ENCODE data around the gene PIGV. TPM values are rescaled to one million over a fixed set of nuclear protein-coding genes. Genes with fewer than 3 reads are reported as not detected.

Gene PIGV
- total and polyA plus RNA-seq, 2 of the 4 experiments (the other 2 are of a cell fraction), result 7.2 to 10.6 TPM

GRCh38 chr1:26790551-26790953 lies 2.8 kb downstream of the PIGV start:
- H2AK9ac ChIP-seq (replicated peaks; ENCODE audit: low read depth, low read length, poor library complexity), result no peak overlapping the region
- no peaks in the 10 kb centered on the region for H3K27me3 ChIP-seq (ENCODE audit: control insufficient read depth, insufficient read depth, low read length)
- POLR2A ChIA-PET (ENCODE audit: unreplicated experiment), result interaction anchor here (1.1 kb wide), 1 partner anchor 9 kb away, joined by 3 read pairs; no protein-coding TSS in a partner anchor
- no peak overlapping the region for H2BK15ac ChIP-seq (ENCODE audit: low read depth, low read length)
- ATAC-seq (ENCODE audit: low read depth) (no peak), DNase-seq (no peak)
- in situ Hi-C loops (cut with MboI; ENCODE audit: low sequenced_read_pairs) (no loop called here), intact Hi-C loops (cut with micrococcal nuclease) (no loop called here), dilution Hi-C loops (cut with HindIII; ENCODE audit: low sequenced_read_pairs, unreplicated experiment) (loop anchor here (25.0 kb wide), 1 partner anchor 203 kb away; no protein-coding TSS in a partner anchor)
- H3K9me1 ChIP-seq (ENCODE audit: insufficient read depth, low read length), result peaks cover 6% of the 10 kb centered on the region
- no peak overlapping the region for H3K4me3 ChIP-seq (ENCODE audit: insufficient read depth, low read depth, low read length)
- peaks cover 23% of the 10 kb centered on the region for H3K4me1 ChIP-seq (ENCODE audit: control insufficient read depth, insufficient read depth, low read length)
- H3K4ac ChIP-seq (ENCODE audit: low read depth, low read length), result no peak overlapping the region
- no peak overlapping the region for H2BK5ac ChIP-seq (ENCODE audit: low read depth, low read length, poor library complexity, severe bottlenecking)
- WGBS, 2 experiments (ENCODE audit: extremely low coverage in 2 of 2, insufficient read length in 1 of 2), result 100% methylated on average over 1 of the region's 5 CpGs; no CpG with 5 or more reads in 1 of the 2 experiments
- TF ChIP-seq MXI1 (IDR thresholded peaks at IDR 0.05; ENCODE audit: borderline replicate concordance, low read depth, low read length) (no peak), RCOR1 (IDR thresholded peaks at IDR 0.05; ENCODE audit: insufficient replicate concordance, low read length) (no peak), POLR2A (IDR thresholded peaks at IDR 0.05; ENCODE audit: low read depth, low read length) (no peak), SMC3 (IDR thresholded peaks at IDR 0.05; ENCODE audit: low read depth, low read length) (no peak), BHLHE40 (IDR thresholded peaks at IDR 0.05; ENCODE audit: low read depth, low read length) (no peak), RAD21 (IDR thresholded peaks at IDR 0.05; ENCODE audit: low read length) (no peak), CHD1 (IDR thresholded peaks at IDR 0.05; ENCODE audit: low read depth, low read length) (no peak), CTCF (conservative IDR thresholded peaks at IDR 0.05; ENCODE audit: low read depth, low read length) (no peak), MAFK (IDR thresholded peaks at IDR 0.05; ENCODE audit: low read depth, low read length) (no peak), MAZ (IDR thresholded peaks at IDR 0.05; ENCODE audit: borderline replicate concordance, low read depth, low read length) (no peak), FOS (IDR thresholded peaks at IDR 0.05; ENCODE audit: low read depth, low read length) (no peak), RFX5 (IDR thresholded peaks at IDR 0.05; ENCODE audit: low read depth, low read length) (no peak), CEBPB (IDR thresholded peaks at IDR 0.05; ENCODE audit: low read depth, low read length) (no peak), NFE2L2 (IDR thresholded peaks at IDR 0.05; ENCODE audit: low read depth, low read length) (no peak), ELK1 (IDR thresholded peaks at IDR 0.05; ENCODE audit: borderline replicate concordance, low read depth, low read length) (no peak)
- TF ChIP-seq, protein P1, sequence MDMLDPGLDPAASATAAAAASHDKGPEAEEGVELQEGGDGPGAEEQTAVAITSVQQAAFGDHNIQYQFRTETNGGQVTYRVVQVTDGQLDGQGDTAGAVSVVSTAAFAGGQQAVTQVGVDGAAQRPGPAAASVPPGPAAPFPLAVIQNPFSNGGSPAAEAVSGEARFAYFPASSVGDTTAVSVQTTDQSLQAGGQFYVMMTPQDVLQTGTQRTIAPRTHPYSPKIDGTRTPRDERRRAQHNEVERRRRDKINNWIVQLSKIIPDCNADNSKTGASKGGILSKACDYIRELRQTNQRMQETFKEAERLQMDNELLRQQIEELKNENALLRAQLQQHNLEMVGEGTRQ (IDR thresholded peaks at IDR 0.05; ENCODE audit: low read depth, low read length), result no peak
- CTCF ChIA-PET, result interaction anchor here (1.3 to 4.7 kb wide), 3 partner anchors 9 to 189 kb away, joined by 6 to 20 read pairs (median 6); no protein-coding TSS in a partner anchor
- H3K4me2 ChIP-seq (ENCODE audit: low read depth, low read length), result no peak overlapping the region
- H2BK20ac ChIP-seq (ENCODE audit: low read depth, low read length), result no peak overlapping the region
- peaks cover 11% of the 10 kb centered on the region for H3K36me3 ChIP-seq (ENCODE audit: control insufficient read depth, insufficient read depth, low read length)
- no peak overlapping the region for H3K56ac ChIP-seq (ENCODE audit: extremely low read depth, insufficient read depth, low read length)
- H2BK120ac ChIP-seq (ENCODE audit: low read depth, low read length), result no peak overlapping the region
- no peak overlapping the region for H3K18ac ChIP-seq (ENCODE audit: low read depth, low read length)
- H4K8ac ChIP-seq (ENCODE audit: low read depth in 2 of 2, low read length in 2 of 2), result no peak overlapping the region
- H3K9ac ChIP-seq (ENCODE audit: low read depth, low read length), result no peak overlapping the region
- H4K91ac ChIP-seq (ENCODE audit: insufficient read depth, low read depth, low read length), result no peak overlapping the region
- no peaks in the 10 kb centered on the region for H3K9me3 ChIP-seq (ENCODE audit: control insufficient read depth, insufficient read depth, low read length)
- H3K23ac ChIP-seq (ENCODE audit: low read depth, low read length), result no peak overlapping the region
- no peak overlapping the region for H3K14ac ChIP-seq (replicated peaks; ENCODE audit: low read depth, low read length)
- no peaks in the 10 kb centered on the region for H4K20me1 ChIP-seq (ENCODE audit: insufficient read depth, low read length)
- no peak overlapping the region for H2AK5ac ChIP-seq (ENCODE audit: low read depth, low read length)
- H3K79me1 ChIP-seq (ENCODE audit: low read depth in 1 of 2, low read length in 2 of 2), result peaks cover 15 to 30% of the 10 kb centered on the region in 2 experiments; a peak in 3 of 4 replicates
- no TSS peak for BruUV-seq (replicated peaks)
- no peak overlapping the region for H4K5ac ChIP-seq (ENCODE audit: low read depth, low read length)
- no peak overlapping the region for H3K27ac ChIP-seq (ENCODE audit: insufficient read depth, low read length)
- no peak overlapping the region for H2AFZ ChIP-seq (replicated peaks; ENCODE audit: low read length, poor library complexity)
